ENCODE data around the gene POLR3A.

The POLR3A gene

DNA sequence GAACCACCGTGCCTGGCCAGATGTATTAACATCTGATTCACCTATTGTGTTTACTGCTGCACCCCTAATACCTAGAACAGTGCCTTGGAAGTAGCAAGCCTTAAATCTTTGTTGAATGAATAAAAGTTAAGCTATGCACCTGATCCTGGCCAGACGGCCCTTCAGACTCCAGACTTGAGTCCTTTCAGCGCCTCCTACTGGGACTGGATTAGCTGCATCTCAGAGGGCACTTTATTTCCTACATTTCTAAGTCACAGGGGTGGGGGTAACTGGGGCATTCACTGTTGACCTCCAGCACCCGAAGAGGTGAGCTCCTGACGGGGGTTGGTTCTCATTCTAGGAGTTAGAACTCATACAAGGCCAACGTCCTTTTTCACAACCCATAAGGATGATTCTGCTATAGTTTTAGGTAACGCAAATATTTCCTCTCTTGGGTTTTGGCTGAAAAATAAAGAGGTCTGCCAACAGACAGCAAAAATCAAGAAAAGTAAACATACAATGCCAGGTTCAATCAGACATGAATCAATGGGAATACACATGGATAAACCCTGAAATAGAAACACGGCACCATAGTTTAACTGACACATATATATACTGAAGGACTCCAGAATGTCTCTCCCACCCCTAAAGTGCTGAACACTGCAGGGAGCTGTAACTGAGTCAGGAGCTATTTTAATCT is 54.8 kb downstream of the POLR3A start:
- Histone ChIP-seq H3K4me3 (ENCODE audit: low read depth in 1 of 2, low read length in 1 of 2) (no peak overlapping the region), H3K9me3 (no peaks in the 10 kb centered on the region), H3K27me3 (no peaks in the 10 kb centered on the region), H3K36me3 (peaks cover 50% of the 10 kb centered on the region), H3K27ac (no peak overlapping the region), H3K4me1 (ENCODE audit: control insufficient read depth in 1 of 2, insufficient read depth in 1 of 2, low read depth in 1 of 2, low read length in 1 of 2) (no peaks in the 10 kb centered on the region)
- TF ChIP-seq, protein P1, sequence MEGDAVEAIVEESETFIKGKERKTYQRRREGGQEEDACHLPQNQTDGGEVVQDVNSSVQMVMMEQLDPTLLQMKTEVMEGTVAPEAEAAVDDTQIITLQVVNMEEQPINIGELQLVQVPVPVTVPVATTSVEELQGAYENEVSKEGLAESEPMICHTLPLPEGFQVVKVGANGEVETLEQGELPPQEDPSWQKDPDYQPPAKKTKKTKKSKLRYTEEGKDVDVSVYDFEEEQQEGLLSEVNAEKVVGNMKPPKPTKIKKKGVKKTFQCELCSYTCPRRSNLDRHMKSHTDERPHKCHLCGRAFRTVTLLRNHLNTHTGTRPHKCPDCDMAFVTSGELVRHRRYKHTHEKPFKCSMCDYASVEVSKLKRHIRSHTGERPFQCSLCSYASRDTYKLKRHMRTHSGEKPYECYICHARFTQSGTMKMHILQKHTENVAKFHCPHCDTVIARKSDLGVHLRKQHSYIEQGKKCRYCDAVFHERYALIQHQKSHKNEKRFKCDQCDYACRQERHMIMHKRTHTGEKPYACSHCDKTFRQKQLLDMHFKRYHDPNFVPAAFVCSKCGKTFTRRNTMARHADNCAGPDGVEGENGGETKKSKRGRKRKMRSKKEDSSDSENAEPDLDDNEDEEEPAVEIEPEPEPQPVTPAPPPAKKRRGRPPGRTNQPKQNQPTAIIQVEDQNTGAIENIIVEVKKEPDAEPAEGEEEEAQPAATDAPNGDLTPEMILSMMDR (IDR thresholded peaks at IDR 0.05), result no peak

DNA sequence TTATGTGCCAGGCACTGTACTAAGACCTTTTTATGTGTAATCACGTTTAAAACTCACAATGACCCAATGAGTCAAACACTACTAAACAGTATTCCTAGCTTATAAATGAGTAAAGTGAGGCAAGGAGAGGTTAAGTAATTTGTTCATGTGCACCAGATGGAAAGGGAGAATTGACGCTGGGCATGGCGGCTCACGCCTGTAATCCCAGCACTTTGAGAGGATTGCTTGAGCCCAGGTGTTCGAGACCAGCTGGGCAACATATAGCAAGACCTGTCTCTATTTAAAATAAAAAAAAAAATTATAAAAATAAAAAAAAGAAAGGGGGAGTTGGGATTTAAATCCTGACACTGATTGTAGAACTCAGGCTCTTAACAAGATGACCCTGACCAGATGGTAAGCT is 56.0 kb downstream of the POLR3A start:
- Histone ChIP-seq H3K9me3 (no peaks in the 10 kb centered on the region), H3K36me3 (peaks cover 38% of the 10 kb centered on the region), H3K27me3 (no peaks in the 10 kb centered on the region), H3K27ac (no peak overlapping the region), H3K4me1 (ENCODE audit: control insufficient read depth in 1 of 2, insufficient read depth in 1 of 2, low read depth in 1 of 2, low read length in 1 of 2) (no peaks in the 10 kb centered on the region), H3K4me3 (ENCODE audit: low read depth in 1 of 2, low read length in 1 of 2) (no peak overlapping the region)
- TF ChIP-seq, protein P1 (IDR thresholded peaks at IDR 0.05), result no peak

DNA sequence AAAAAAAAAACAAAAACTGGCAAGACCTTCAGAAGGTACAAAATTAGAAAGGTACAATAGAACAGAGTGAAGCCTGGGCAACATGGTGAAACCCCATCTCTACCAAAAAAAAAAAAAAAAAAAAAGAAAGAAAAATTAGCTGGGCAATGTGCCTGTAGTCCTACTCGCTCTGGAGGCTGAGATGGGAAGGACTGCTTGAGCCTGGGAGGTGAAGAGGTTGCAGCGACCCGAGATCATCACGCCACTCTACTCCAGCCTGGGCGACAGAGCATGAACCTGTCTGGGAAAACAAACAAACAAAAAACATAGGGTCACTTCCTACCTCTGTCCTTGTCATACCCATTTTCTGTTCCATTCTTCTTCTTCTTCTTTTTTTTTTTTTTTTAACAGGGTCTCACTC is 57.2 kb downstream of the POLR3A start:
- Histone ChIP-seq H3K27ac (no peak overlapping the region), H3K9me3 (no peaks in the 10 kb centered on the region), H3K27me3 (no peaks in the 10 kb centered on the region), H3K4me1 (ENCODE audit: control insufficient read depth in 1 of 2, insufficient read depth in 1 of 2, low read depth in 1 of 2, low read length in 1 of 2) (no peaks in the 10 kb centered on the region), H3K36me3 (peaks cover 27% of the 10 kb centered on the region), H3K4me3 (ENCODE audit: low read depth in 1 of 2, low read length in 1 of 2) (no peak overlapping the region)
- TF ChIP-seq, protein P1 (IDR thresholded peaks at IDR 0.05), result no peak

DNA sequence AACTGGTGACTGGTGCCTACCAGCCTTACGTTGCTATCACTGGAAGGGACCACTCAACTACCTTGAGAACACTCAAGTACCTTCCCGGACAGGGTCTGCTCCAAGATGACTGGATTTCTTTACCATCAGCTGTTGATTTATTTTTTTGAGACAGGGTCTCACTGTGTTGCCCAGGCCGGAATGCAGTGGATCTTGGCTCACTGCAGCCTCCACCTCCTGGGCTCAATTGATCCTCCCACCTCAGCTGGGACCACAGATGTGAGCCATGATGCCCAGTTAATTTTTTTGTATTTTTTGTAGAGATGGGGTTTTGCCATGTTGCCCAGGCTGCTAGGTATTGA is 57.5 kb downstream of the POLR3A start:
- no peaks in the 10 kb centered on the region for H3K27me3 ChIP-seq

DNA sequence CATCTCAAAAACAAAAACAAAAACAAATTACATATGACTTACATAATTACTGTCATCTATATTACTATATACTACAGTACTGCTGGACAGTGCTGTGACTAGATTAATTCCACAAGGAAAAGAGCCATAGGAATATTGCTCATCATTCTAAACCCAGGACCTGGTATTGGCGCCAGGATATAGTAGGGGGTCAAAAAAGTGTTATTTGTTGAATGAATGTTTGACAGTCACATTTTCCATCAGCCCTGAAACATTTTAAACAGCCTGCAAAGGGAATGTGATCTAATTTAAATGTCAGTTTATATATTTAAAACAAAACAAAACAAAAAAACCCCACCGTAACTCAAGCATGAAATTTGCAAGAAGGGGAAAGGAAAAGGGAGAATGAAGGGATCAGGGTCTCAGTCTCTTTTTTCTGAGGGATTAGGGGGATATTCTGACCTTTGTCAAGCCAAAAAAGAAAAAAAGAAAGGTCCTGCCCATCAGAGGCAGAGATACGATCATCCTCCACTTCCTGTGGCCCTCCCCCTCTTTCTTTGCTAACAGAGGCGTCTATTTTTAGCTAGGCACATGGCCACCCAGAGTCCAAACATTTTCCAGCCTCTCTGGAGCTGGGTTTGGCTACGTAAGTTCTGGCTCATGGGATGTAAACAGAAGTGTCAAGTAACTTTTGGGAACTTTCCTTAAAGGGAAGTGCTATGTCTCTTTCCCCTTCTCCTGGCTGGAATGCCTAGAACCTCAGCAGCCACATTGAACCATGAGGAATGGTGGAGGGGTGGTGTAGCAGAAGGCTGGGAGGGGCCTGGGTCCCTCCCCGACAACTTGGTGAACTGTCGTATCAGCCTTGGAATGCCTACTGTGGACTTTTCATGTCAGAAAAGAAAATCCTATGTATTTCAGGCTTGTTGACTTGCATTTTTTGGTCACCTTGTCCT is 58.2 kb downstream of the POLR3A start:
- no peak overlapping the region for H3K4me3 ChIP-seq (ENCODE audit: low read depth in 1 of 2, low read length in 1 of 2)
- H3K27ac ChIP-seq, result no peak overlapping the region

More for the DNA sequence above, 57.5 kb downstream of the POLR3A start:
- Histone ChIP-seq H3K4me3 (ENCODE audit: low read depth in 1 of 2, low read length in 1 of 2) (no peak overlapping the region), H3K27ac (no peak overlapping the region), H3K36me3 (peaks cover 23% of the 10 kb centered on the region), H3K4me1 (ENCODE audit: control insufficient read depth in 1 of 2, insufficient read depth in 1 of 2, low read depth in 1 of 2, low read length in 1 of 2) (no peaks in the 10 kb centered on the region), H3K9me3 (no peaks in the 10 kb centered on the region)
- TF ChIP-seq, protein P1 (IDR thresholded peaks at IDR 0.05), result no peak

More for the DNA sequence above, 58.2 kb downstream of the POLR3A start:
- TF ChIP-seq, protein P1 (IDR thresholded peaks at IDR 0.05), result no peak
- Histone ChIP-seq H3K27me3 (no peaks in the 10 kb centered on the region), H3K4me1 (ENCODE audit: control insufficient read depth in 1 of 2, insufficient read depth in 1 of 2, low read depth in 1 of 2, low read length in 1 of 2) (no peaks in the 10 kb centered on the region), H3K9me3 (no peaks in the 10 kb centered on the region), H3K36me3 (peaks cover 17% of the 10 kb centered on the region)

All from neutrophil (primary cell).